ENCODE data around the gene HTR2B.
"Not testable (repeated sequence)": the region's sequence is repeated elsewhere in the genome, so short reads cannot be mapped to it uniquely, and the experiment has no call there.

The HTR2B gene

GRCh38 chr2:231133365-231134099, 8.7 kb upstream of the HTR2B start:
- peak; percentile 81 for DNase-seq

- peak; percentile 68 for DNase-seq
These were observed 7.3 kb upstream of the HTR2B start for GRCh38 chr2:231132129-231132528.

- DNase-seq: no peak
These were observed 5.7 kb upstream of the HTR2B start for GRCh38 chr2:231130336-231131056.

GRCh38 chr2:231129216-231129615, 4.4 kb upstream of the HTR2B start:
- DNase-seq: no peak

- no peak for DNase-seq
These were observed 3.7 kb upstream of the HTR2B start for GRCh38 chr2:231128541-231128940.

GRCh38 chr2:231127936-231128335, 3.1 kb upstream of the HTR2B start:
- no peak for DNase-seq

GRCh38 chr2:231127480-231127879, 2.6 kb upstream of the HTR2B start:
- no peak for DNase-seq

GRCh38 chr2:231126123-231126522, 1.3 kb upstream of the HTR2B start:
- no peak for DNase-seq

GRCh38 chr2:231123362-231123898, 1.4 kb downstream of the HTR2B start:
- no peak for DNase-seq

- no peak for DNase-seq
These were observed 6.3 kb downstream of the HTR2B start for GRCh38 chr2:231118614-231118942.

GRCh38 chr2:231117922-231118613, 6.8 kb downstream of the HTR2B start:
- no peak for DNase-seq

GRCh38 chr2:231117148-231117547, 7.7 kb downstream of the HTR2B start:
- DNase-seq: no peak

- no peak for DNase-seq
These were observed 9.2 kb downstream of the HTR2B start for GRCh38 chr2:231115651-231116050.

- DNase-seq: no peak
These were observed 11.4 kb downstream of the HTR2B start for GRCh38 chr2:231113489-231113888.

- peak; percentile 47 for DNase-seq
These were observed 12.9 kb downstream of the HTR2B start for GRCh38 chr2:231111987-231112386.

- DNase-seq: peak; percentile 54
These were observed 14.3 kb downstream of the HTR2B start for GRCh38 chr2:231110551-231110950.

GRCh38 chr2:231104115-231104713, 20.6 kb downstream of the HTR2B start:
- peak; percentile 60 for DNase-seq

GRCh38 chr2:231102772-231103171, 22.1 kb downstream of the HTR2B start:
- DNase-seq: no peak

GRCh38 chr2:231100990-231101389, 23.9 kb downstream of the HTR2B start:
- no peak for DNase-seq

- not testable (repeated sequence) for DNase-seq
These were observed 24.5 kb downstream of the HTR2B start for GRCh38 chr2:231100321-231100720.

GRCh38 chr2:231099918-231100317, 24.9 kb downstream of the HTR2B start:
- DNase-seq: no peak

- DNase-seq: no peak
These were observed 30.0 kb downstream of the HTR2B start for GRCh38 chr2:231094736-231095346.

- DNase-seq: no peak
These were observed 30.9 kb downstream of the HTR2B start for GRCh38 chr2:231093933-231094332.
